HepG2 (cell line): ENCODE data around the gene ABI3BP. TPM values are rescaled to one million over a fixed set of nuclear protein-coding genes. Genes with fewer than 3 reads are reported as not detected.

Experiments
- ATAC-seq: fragments of 200-7000 bp; cut with Tn5 transposase; 3 replicates; pipeline ENCODE4 v1.9.1; 2020; ENCODE audit warnings: mild to moderate bottlenecking, moderate library complexity
- BruUV-seq: library from RNA; stranded (reverse); fragments of 400-500 nt; replicated peaks from 2 replicates; lab custom pipeline; 2021; lab: Mats Ljungman, UMichigan
- CTCF ChIA-PET: fragments of 300-600 bp; formaldehyde crosslinking; extraction: SDS; loops from one replicate; lab custom pipeline; 2021; ENCODE audit warnings: low total read pairs, inconsistent platforms, low intra/inter-chr PET ratio; lab: Yijun Ruan, JAX
- POLR2A ChIA-PET: fragments of 350-600 bp; sonication (Branson Sonifier 250); formaldehyde crosslinking; loops from one replicate; lab custom pipeline; 2020; ENCODE audit warnings: antibody characterized with exemption, inconsistent platforms; lab: Yijun Ruan, JAX
- DNase-seq: peaks from one replicate; pipeline ENCODE4 v3.0.0-alpha.2; 2015; ENCODE audit warnings: low spot score
- FAIRE-seq: peaks from 3 replicates; lab custom pipeline; 2011; peaks lifted over from hg19 to GRCh38; lab: Jason Lieb, UNC
- H2AFZ ChIP-seq: one replicate; pipeline ENCODE4 v1.6.1; 2011; ENCODE audit warnings: low read length, inconsistent platforms
- H3K27ac ChIP-seq: fragments of 300-600 bp; 3 replicates; pipeline ENCODE4 v1.8.0; 2011; ENCODE audit warnings: mixed run types, mild to moderate bottlenecking, mixed read lengths, low read length, inconsistent platforms; ENCODE audit not compliant: insufficient read depth; ENCODE audit errors: extremely low read length
- H3K27me3 ChIP-seq, 2 experiments: fragments of 200-600 bp in 1 of 2; 2 replicates in 1 of 2; 3 replicates in 1 of 2; pipeline versions ENCODE4 v1.6.0 to v1.8.0; 2011; ENCODE audit warnings: low read length in 2 of 2, mild to moderate bottlenecking in 2 of 2, moderate library complexity in 2 of 2, inconsistent platforms in 1 of 2; ENCODE audit not compliant: insufficient read depth in 2 of 2, control insufficient read depth in 1 of 2
- H3K36me3 ChIP-seq, 2 experiments: fragments of 200-600 bp in 1 of 2; replicated peaks in 1 of 2; 2 replicates in 1 of 2; 3 replicates in 1 of 2; pipeline versions ENCODE4 v1.5.1 to v1.8.0; 2011; ENCODE audit warnings: low read length in 2 of 2, inconsistent platforms in 1 of 2; ENCODE audit not compliant: insufficient read depth in 2 of 2, control insufficient read depth in 1 of 2
- H3K4me1 ChIP-seq: 2 replicates; pipeline ENCODE4 v1.5.1; 2012; ENCODE audit warnings: low read length, inconsistent platforms; ENCODE audit not compliant: insufficient read depth
- H3K4me2 ChIP-seq: 2 replicates; pipeline ENCODE4 v1.6.0; 2011; ENCODE audit warnings: low read depth, low read length, inconsistent platforms
- H3K4me3 ChIP-seq, 3 experiments: fragments of 200-600 bp in 1 of 3; sonication (generic), shearing (Covaris generic) in 1 of 3; replicated peaks in 1 of 3; 2 replicates each; pipeline ENCODE4 v1.5.1; 2011 to 2016; ENCODE audit warnings: low read length in 3 of 3, inconsistent platforms in 2 of 3, low read depth in 2 of 3, mild to moderate bottlenecking in 2 of 3, control low read depth in 1 of 3, mixed read lengths in 1 of 3; ENCODE audit not compliant: insufficient read depth in 1 of 3
- H3K79me2 ChIP-seq: one replicate; pipeline ENCODE4 v1.6.1; 2011; ENCODE audit warnings: low read length, inconsistent platforms; ENCODE audit not compliant: insufficient read depth
- H3K9ac ChIP-seq: 2 replicates; pipeline ENCODE4 v1.6.0; 2011; ENCODE audit warnings: mild to moderate bottlenecking, low read depth, low read length, inconsistent platforms; ENCODE audit not compliant: insufficient read depth
- H3K9me3 ChIP-seq: 2 replicates; pipeline ENCODE4 v1.5.1; 2012; ENCODE audit warnings: mild to moderate bottlenecking, low read length
- H4K20me1 ChIP-seq: 2 replicates; pipeline ENCODE4 v1.6.0; 2011; ENCODE audit warnings: inconsistent platforms, mild to moderate bottlenecking, low read length, moderate library complexity; ENCODE audit not compliant: insufficient read depth
- FUBP1 ChIP-seq: sonication (generic); formaldehyde crosslinking; IDR thresholded peaks from 2 replicates; pipeline ENCODE4 v1.5.1; 2020; ENCODE audit warnings: missing genetic modification reagents, mild to moderate bottlenecking, borderline replicate concordance
- MED1 ChIP-seq: sonication (generic); formaldehyde crosslinking; IDR thresholded peaks from 2 replicates; pipeline ENCODE4 v1.4.0; 2020; ENCODE audit warnings: missing genetic modification reagents
- NR0B2 ChIP-seq: sonication (generic); formaldehyde crosslinking; IDR thresholded peaks from 2 replicates; pipeline ENCODE4 v1.4.0; 2020; ENCODE audit warnings: mild to moderate bottlenecking, missing genetic modification reagents
- SNRNP70 ChIP-seq: fragments of 200-400 bp; formaldehyde crosslinking; IDR thresholded peaks from 2 replicates; pipeline ENCODE4 v1.6.1; 2017; ENCODE audit warnings: mild to moderate bottlenecking, low read depth, low read length, moderate library complexity
- ZNF142 ChIP-seq: sonication (generic); formaldehyde crosslinking; IDR thresholded peaks from 2 replicates; pipeline ENCODE4 v1.4.0; 2020; ENCODE audit warnings: missing genetic modification reagents
- ZNF777 ChIP-seq: sonication (generic); formaldehyde crosslinking; IDR thresholded peaks from 2 replicates; pipeline ENCODE4 v1.4.0; 2020; ENCODE audit warnings: missing genetic modification reagents
- WGBS: methylation state at CpG from one replicate; pipeline ENCODE4 v1.1.6; 2017; ENCODE audit warnings: low lambda C conversion rate; 5-methylcytosine and 5-hydroxymethylcytosine counted together
- in situ Hi-C: cut with HindIII; loops from 2 replicates; pipeline ENCODE4 v1.10.0; 2017; ENCODE audit warnings: low pct_unique_long_range_greater_than_20kb; ENCODE audit not compliant: extremely low pct_ligation_motif_present
- intact Hi-C: fragments of 100-400 bp; cut with micrococcal nuclease; formaldehyde crosslinking; loops from one replicate; pipeline ENCODE4 v1.10.0; 2022; ENCODE audit not compliant: unreplicated experiment
- polyA plus RNA-seq, 8 experiments: library from polyadenylated mRNA; depleted of rRNA in 3 of 8; stranded (reverse) in 7 of 8; unstranded in 1 of 8; fragments of >200 nt; fragmentation: Illumina TruSeq in 4 of 8; extraction: Trizol in 4 of 8; gene quantifications; 2 replicates each; pipeline versions ENCODE4 v1.2.1 to v1.2.3, GENCODE V29; 2011 to 2016; ENCODE audit warnings: low read depth in 4 of 8, missing spikeins in 1 of 8, mixed read lengths in 1 of 8; ENCODE audit not compliant: insufficient read depth in 1 of 8
- total RNA-seq, 5 experiments: library from RNA; depleted of rRNA; stranded (reverse); fragments of >200 nt; fragmentation: Illumina TruSeq; extraction: Trizol; gene quantifications; 2 replicates each; pipeline ENCODE4 v1.2.3, GENCODE V29; 2016; ENCODE audit warnings: low read depth in 1 of 5

Gene ABI3BP
- total and polyA plus RNA-seq, 2 of the 13 experiments (the other 11 are each of a cell fraction or from before 2014, with no cell fraction given), result not detected

- TF ChIP-seq FUBP1 (CRISPR knock-in tag), result no peak
These were observed 260.8 kb downstream of the ABI3BP start (continued) for GRCh38 chr3:100732435-100732834.

- 97% methylated on average over 3 of the region's 3 CpGs for WGBS
- H3K4me3 ChIP-seq, result no peak overlapping the region
- H2AFZ ChIP-seq, result no peak overlapping the region
- FAIRE-seq (no peak), DNase-seq (no peak), ATAC-seq (no peak)
- H3K9ac ChIP-seq, result no peak overlapping the region
- H3K9me3 ChIP-seq, result no peaks in the 10 kb centered on the region
- TF ChIP-seq SNRNP70, result no peak
- H4K20me1 ChIP-seq, result peaks cover 6% of the 10 kb centered on the region; the same call in 1 of the 2 replicates
- BruUV-seq, result no TSS peak
- peaks cover 12 to 65% of the 10 kb centered on the region in 2 experiments for H3K36me3 ChIP-seq
- H3K79me2 ChIP-seq, result peaks cover 8% of the 10 kb centered on the region
- in situ Hi-C loops, result no loop called here
- CTCF ChIA-PET, result no interaction called here
- no peak overlapping the region for H3K27ac ChIP-seq
- intact Hi-C loops, result no loop called here
- H3K27me3 ChIP-seq, result no peaks in the 10 kb centered on the region
- POLR2A ChIA-PET, result interaction anchor here (0.6 kb wide), 1 partner anchor 20 kb away, joined by 3 read pairs; no protein-coding TSS in a partner anchor
- peaks cover 7% of the 10 kb centered on the region for H3K4me1 ChIP-seq
- H3K4me2 ChIP-seq, result no peak overlapping the region
These were observed 262.7 kb downstream of the ABI3BP start for GRCh38 chr3:100730524-100730923.

- H3K79me2 ChIP-seq, result peaks cover 5% of the 10 kb centered on the region
- DNase-seq (no peak), FAIRE-seq (no peak), ATAC-seq (no peak)
- H4K20me1 ChIP-seq, result peaks cover 6% of the 10 kb centered on the region; the same call in 1 of the 2 replicates
- CTCF ChIA-PET, result no interaction called here
- H3K27me3 ChIP-seq, result no peaks in the 10 kb centered on the region
- H3K36me3 ChIP-seq, result peaks cover 8 to 61% of the 10 kb centered on the region in 2 experiments
- WGBS, result 95% methylated on average over 1 of the region's 1 CpG
- H2AFZ ChIP-seq, result no peak overlapping the region
- intact Hi-C loops (no loop called here), in situ Hi-C loops (no loop called here)
- no peak overlapping the region for H3K4me2 ChIP-seq
- no TSS peak for BruUV-seq
- POLR2A ChIA-PET, result no interaction called here
- H3K9me3 ChIP-seq, result no peaks in the 10 kb centered on the region
- no peak overlapping the region for H3K4me3 ChIP-seq
- H3K9ac ChIP-seq, result no peak overlapping the region
- peaks cover 10% of the 10 kb centered on the region for H3K4me1 ChIP-seq
- H3K27ac ChIP-seq, result no peak overlapping the region
- TF ChIP-seq ZNF142 (CRISPR knock-in tag), result no peak
- no peak for TF ChIP-seq NR0B2 (CRISPR knock-in tag)
- no peak for TF ChIP-seq ZNF777 (CRISPR knock-in tag)
- TF ChIP-seq MED1 (CRISPR knock-in tag), result no peak
These were observed 266.5 kb downstream of the ABI3BP start for GRCh38 chr3:100726706-100727105.
